Measurements from ENCODE around the gene SYT8. TPM values are rescaled to one million over a fixed set of nuclear protein-coding genes. Genes with fewer than 3 reads are reported as not detected.
A peak's percentile ranks its signal among the peaks of the same experiment; 100 is the strongest.

SYT8 gene
- total and polyA plus RNA-seq, 7 donors: 0.04 to 0.28 (median 0.06) TPM; not detected in 4

- H3K4me3 ChIP-seq: peak overlapping the region; percentile 34
- peak in 3 of 4 donors; percentile 56 to 62 (median 58) for ATAC-seq
- peaks cover 12% of the 10 kb centered on the region for H3K4me1 ChIP-seq
Observed at GRCh38 chr11:1853376-1854131, 18.8 kb downstream of the SYT8 start.

GRCh38 chr11:1854132-1854948, 19.6 kb downstream of the SYT8 start:
- no peaks in the 10 kb centered on the region for H3K27me3 ChIP-seq (ENCODE audit: insufficient read depth in 3 of 3, low read length in 2 of 3)
- H3K27ac ChIP-seq: peak overlapping the region; percentile 26
- DNase-seq (peak in 1 of 2 donors; percentile 77), ATAC-seq (peak; percentile 38 to 72 (median 68))
- peaks cover 12% of the 10 kb centered on the region for H3K4me1 ChIP-seq
- no peak for TF ChIP-seq CTCF (IDR thresholded peaks at IDR 0.05)
- peak overlapping the region; percentile 34 for H3K4me3 ChIP-seq
- intact Hi-C loops (cut with DNase I): no loop called here
- H3K9me3 ChIP-seq: no peaks in the 10 kb centered on the region
- no peaks in the 10 kb centered on the region for H3K36me3 ChIP-seq (ENCODE audit: insufficient read depth in 1 of 2, low read depth in 1 of 2)
- 52 to 77% (median 56%) methylated on average over 25 to 27 of the region's 27 CpGs for WGBS, 3 donors

More at GRCh38 chr11:1853376-1854131, 18.8 kb downstream of the SYT8 start:
- TF ChIP-seq CTCF (IDR thresholded peaks at IDR 0.05): no peak
- no peaks in the 10 kb centered on the region for H3K9me3 ChIP-seq
- intact Hi-C loops (cut with DNase I): no loop called here
- H3K27ac ChIP-seq: peak overlapping the region; percentile 26
- DNase-seq: no peak
- H3K27me3 ChIP-seq (ENCODE audit: insufficient read depth in 3 of 3, low read length in 2 of 3): no peaks in the 10 kb centered on the region
- H3K36me3 ChIP-seq (ENCODE audit: insufficient read depth in 1 of 2, low read depth in 1 of 2): no peaks in the 10 kb centered on the region
- WGBS, 3 donors: 42 to 70% (median 63%) methylated on average over 19 of the region's 19 CpGs

- no peaks in the 10 kb centered on the region for H3K9me3 ChIP-seq
- DNase-seq (no peak), ATAC-seq (peak in 3 of 4 donors; percentile 7 to 61 (median 55))
- peaks cover 12% of the 10 kb centered on the region for H3K4me1 ChIP-seq
- no peak for TF ChIP-seq CTCF (IDR thresholded peaks at IDR 0.05)
- H3K27me3 ChIP-seq (ENCODE audit: insufficient read depth in 3 of 3, low read length in 2 of 3): no peaks in the 10 kb centered on the region
- no peak overlapping the region for H3K27ac ChIP-seq
- H3K4me3 ChIP-seq: no peak overlapping the region
- intact Hi-C loops (cut with DNase I): no loop called here
- WGBS, 3 donors: 37 to 57% (median 44%) methylated on average over 26 of the region's 26 CpGs
- H3K36me3 ChIP-seq (ENCODE audit: insufficient read depth in 1 of 2, low read depth in 1 of 2): no peaks in the 10 kb centered on the region
Observed at GRCh38 chr11:1854949-1855885, 20.4 kb downstream of the SYT8 start.

GRCh38 chr11:1855886-1856265, 21.1 kb downstream of the SYT8 start:
- no peak for DNase-seq
- 75 to 84% (median 77%) methylated on average over 8 to 11 of the region's 11 CpGs for WGBS, 3 donors
- no peak for ATAC-seq
- H3K27ac ChIP-seq: no peak overlapping the region
- intact Hi-C loops (cut with DNase I): no loop called here
- no peaks in the 10 kb centered on the region for H3K9me3 ChIP-seq
- peaks cover 12% of the 10 kb centered on the region for H3K4me1 ChIP-seq
- no peaks in the 10 kb centered on the region for H3K36me3 ChIP-seq (ENCODE audit: insufficient read depth in 1 of 2, low read depth in 1 of 2)
- H3K4me3 ChIP-seq: no peak overlapping the region
- no peaks in the 10 kb centered on the region for H3K27me3 ChIP-seq (ENCODE audit: insufficient read depth in 3 of 3, low read length in 2 of 3)
- TF ChIP-seq CTCF (IDR thresholded peaks at IDR 0.05): no peak

Measured in psoas muscle (tissue), 8 donors.